Loucy (cell line): Measurements from ENCODE around the gene NEUROD6.

Experiments
- CTCF ChIP-seq: fragments of 200-600 bp; sonication (generic); conservative IDR thresholded peaks from 2 replicates; pipeline ENCODE4 v1.5.1; 2014; ENCODE audit warnings: mild to moderate bottlenecking, antibody characterized with exemption, low read length
- EZH2phosphoT487 ChIP-seq: fragments of 200-600 bp; IDR thresholded peaks from 2 replicates; pipeline ENCODE4 v1.6.1; 2018; ENCODE audit warnings: antibody characterized with exemption, mild to moderate bottlenecking, moderate library complexity, borderline replicate concordance

GRCh38 chr7:31370609-31371008, 30.1 kb upstream of the NEUROD6 start:
- TF ChIP-seq CTCF: no peak
- TF ChIP-seq EZH2phosphoT487: no peak
